HG02884 (cell line): Measurements from ENCODE around the gene HDAC7.

Source experiments
- ATAC-seq: cut with Tn5 transposase; IDR thresholded peaks from one replicate; pipeline ENCODE4 v1.9.1; 2021; ENCODE audit warnings: mild to moderate bottlenecking, moderate library complexity; ENCODE audit not compliant: unreplicated experiment

Gene HDAC7

DNA sequence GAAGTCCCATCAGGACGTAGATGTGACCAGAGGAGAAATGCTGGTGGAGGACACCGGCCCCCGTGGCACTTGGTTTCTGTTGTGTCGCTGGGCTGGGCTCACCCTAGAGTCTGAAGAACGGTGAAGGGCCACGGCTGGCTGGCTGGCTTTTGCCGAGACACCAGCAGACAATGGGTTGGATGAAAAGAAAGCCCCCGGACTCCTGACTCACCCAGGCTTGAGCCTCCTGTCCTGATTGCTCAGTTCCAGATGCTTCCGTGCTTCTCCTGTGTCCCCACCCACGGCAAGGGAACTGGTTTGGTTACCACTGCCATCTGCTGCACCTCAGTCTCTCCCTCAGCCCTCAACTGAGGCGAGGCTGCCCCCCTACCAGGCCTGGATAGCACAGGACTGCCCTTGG, 84.1 kb downstream of the HDAC7 start:
- ATAC-seq: no peak

DNA sequence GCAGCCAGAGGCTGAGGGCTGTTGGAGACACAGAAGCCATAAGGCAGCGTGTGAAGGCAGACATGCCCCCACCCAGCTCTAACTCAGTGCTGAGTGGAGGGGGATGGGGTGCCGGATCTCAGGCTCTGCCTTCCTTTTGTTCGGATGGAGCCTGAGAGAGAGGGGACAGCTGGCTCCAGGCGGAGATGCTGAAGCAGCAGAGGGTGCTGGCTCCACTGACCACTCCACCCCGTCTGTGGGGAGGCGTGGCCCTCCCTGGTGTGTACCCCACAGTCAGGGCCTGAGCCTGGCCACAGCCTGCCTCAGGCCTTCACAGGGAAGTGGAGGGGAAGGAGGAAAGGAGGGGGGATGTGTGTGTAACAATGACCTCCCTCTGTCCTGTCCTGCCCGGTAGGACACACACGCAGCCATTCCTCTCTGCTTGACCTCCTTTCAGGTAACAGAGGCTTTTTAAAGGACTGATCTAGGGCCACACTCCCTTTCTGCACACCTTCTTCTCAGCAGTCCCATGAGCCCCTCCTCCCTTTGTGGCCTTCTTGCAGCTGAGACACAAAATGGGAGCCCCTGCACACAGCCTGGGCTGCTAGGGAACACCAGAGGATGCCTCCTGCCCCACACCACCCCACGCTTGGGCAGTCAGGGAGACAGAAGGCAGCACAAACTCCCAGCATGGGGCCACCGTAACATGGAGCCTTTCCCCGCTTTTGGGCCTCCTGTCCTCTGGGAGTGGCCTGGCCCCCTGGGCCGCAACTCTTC, 84.8 kb downstream of the HDAC7 start:
- ATAC-seq: no peak

DNA sequence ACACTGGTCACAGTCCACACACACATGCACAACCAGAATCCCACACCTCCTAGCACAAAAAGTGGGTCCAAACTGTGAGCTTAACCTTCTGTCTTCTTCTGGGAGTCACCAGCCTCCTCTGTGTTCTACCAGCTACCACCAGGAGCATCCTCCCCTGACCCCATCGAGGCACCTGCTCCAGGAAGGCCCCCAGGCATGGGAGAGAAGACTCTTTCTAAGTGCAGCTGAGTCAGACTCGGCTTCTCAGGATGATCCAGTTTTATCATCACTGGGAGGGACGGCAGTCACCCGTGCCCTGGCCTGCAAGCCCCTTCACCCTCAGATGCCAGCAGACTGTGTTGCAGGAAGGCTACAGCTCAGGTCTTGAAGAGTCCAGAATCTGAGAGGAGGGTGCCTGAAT, 86.6 kb downstream of the HDAC7 start:
- ATAC-seq: no peak
